GM18867 (cell line): ENCODE results near the gene MGST3.
"Not testable (repeated sequence)": the region's sequence is repeated elsewhere in the genome, so short reads cannot be mapped to it uniquely, and the experiment has no call there.

Experiments
- ATAC-seq: cut with Tn5 transposase; IDR thresholded peaks from one replicate; pipeline ENCODE4 v1.9.1; 2021; ENCODE audit warnings: mild to moderate bottlenecking, moderate library complexity; ENCODE audit not compliant: unreplicated experiment

The MGST3 gene

DNA sequence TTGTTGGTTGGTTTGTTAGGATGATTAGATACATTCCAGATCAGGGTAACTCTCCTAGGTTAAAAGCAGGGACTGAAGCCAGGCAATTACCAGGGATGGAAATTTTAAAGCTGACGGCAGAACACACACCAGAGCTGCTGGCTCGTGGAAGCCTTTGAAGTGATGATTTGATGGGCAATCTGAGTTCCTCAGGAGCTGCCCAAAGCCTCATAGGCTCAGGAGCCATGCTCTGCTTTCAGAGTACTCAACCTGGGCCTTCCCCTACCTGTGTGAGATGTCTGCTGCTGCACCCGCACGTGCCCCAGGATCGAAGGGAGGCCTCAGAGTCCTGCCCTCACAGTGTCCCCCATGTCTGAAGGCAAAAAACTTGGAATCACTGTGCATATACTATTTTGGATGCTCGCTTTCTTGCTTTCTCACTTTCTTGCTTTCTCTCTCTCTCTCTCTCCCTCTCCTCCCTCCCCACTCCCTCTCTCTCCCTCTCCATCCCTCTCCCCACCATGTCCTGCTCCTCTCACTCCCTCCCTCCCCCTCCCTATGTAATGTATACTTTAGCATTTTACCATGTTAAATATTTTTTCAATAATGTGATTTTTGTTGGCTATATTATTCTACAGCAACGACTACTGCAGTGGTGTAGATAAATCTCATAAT lies 18.0 kb downstream of the MGST3 start:
- no peak for ATAC-seq

DNA sequence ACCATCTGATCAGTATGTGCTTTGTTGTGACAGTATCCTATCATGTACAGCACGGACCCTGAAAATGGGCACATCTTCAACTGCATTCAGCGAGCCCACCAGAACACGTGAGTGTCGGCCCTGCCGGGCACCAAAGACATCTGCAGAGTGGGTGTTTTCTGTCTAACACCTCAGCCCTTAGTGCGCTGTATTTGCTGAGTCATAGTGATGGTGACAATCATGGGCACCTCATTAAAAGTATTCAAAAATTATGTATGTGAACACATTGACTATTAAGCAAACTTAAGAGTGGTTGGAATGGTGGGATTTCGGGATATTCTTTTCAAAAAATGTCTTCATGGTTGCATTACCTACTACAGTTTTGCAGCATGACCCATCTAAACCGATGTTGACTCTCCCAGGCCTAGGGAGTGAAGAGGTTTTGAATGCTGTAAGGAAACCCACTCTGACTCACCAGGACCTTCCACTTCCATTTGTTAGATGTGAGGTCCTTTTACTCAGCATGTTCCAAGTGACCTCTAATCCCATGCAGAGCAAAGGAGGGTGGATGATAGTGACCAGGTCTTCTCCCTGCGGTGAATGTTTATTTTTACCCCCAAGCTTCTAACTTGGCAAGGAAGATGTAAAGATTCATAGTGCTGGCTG lies 20.1 kb downstream of the MGST3 start:
- ATAC-seq: no peak

DNA sequence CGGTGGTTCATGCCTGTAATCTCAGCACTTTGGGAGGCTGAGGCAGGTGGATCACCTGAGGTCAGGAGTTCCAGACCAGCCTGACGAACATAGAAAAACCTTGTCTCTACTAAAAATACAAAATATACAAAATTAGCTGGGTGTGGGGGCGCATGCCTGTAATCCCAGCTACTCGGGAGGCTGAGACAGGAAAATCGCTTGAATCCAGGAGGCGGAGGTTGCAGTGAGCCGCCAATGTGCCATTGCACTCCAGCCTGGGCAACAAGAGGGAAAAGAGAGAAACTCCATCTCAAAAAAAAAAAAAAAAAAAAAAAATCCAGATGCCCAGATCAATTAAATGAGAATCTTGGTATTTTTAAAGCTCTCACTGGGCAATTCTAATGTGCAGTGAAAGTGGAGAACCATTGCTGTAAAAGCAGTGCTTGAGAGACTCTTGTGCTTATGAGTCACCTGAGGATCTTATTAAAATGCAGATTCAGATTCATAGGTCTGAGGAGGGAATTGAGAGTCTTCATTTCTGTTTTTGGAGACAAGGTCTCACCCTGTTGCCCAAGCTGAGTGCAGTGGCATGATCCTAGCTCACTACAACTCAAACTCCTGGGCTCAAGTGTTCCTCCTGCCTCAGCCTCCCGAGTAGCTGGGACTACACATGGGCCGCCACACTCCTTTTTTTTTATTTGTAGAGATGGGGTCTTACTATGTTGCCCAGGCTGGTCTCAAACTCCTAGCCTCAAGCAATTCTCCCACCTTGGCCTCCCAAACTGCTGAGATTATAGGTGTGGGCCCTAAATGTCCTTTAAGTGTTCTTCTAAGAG lies 27.9 kb downstream of the MGST3 start:
- not testable (repeated sequence) for ATAC-seq

- no peak for ATAC-seq
Observed at GRCh38 chr1:165659581-165659895, 28.5 kb downstream of the MGST3 start.

DNA sequence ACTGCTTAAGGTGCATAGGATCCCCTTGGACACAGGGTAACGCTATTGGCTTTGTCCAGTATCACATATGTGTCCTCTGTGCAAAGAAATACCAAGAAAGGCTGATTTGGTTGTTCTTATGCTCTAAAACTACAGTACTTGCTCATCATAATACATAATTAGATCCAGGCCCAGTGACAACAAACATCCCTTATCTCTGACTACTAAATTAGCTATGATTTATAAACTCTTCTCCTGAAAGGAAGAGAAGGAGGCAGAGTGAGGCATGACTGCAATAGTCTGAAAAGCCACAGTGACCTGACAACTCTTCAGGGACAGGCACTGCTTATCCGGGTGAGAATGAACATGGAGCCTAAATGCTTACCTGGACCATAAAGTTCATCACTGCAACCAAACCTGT lies 30.7 kb downstream of the MGST3 start:
- no peak for ATAC-seq

DNA sequence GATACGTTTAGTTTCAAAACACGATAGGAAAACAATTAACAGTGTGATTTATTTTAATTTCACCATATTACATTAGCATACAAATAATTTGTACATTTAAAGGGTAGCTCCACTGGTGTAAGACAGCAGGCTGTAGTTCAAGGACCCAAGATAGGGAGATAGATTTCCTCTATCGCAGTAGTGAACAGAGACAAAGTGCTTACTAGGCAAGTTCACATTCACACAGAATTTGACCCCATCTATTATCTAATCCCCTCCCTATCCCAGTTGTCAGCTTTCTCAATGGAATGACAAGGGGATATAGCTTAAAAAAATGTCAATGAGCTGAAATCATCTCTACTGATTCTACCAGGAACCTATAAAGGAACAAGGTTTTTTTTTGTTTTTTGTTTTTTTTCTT lies 31.2 kb downstream of the MGST3 start:
- ATAC-seq: no peak

DNA sequence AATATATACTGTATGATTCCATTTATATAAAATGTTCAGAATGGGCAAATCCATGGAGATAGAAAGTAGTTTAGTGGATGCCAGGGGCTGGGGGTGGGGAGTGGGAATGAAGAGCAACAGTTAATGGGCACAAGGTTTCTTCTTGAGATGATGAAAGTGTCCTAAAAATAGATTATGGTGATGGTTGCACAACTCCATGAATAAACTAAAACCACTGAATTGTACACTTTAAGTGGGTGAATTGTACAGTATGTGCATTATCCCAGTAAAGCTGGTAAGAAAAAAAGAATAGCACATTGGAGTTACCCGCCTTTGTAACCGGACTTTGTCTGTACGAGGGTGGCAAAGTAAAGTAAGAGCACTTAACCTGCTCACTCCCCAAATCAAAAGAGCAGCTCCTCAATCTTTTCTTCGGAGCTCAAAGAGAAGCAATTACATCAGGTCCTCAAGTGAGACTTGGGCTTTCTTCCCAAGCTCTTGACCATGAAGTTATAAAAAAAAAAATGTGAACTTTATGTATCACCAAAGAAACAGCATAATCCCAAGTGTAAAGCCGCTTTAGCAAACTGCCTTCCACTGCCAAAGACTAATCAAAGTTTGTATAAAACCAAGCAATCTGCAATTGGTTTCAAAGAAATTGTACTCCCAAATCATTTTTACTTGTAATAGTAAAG lies 35.3 kb downstream of the MGST3 start:
- no peak for ATAC-seq

- ATAC-seq: no peak
Observed at GRCh38 chr1:165668184-165668583, 37.1 kb downstream of the MGST3 start.

DNA sequence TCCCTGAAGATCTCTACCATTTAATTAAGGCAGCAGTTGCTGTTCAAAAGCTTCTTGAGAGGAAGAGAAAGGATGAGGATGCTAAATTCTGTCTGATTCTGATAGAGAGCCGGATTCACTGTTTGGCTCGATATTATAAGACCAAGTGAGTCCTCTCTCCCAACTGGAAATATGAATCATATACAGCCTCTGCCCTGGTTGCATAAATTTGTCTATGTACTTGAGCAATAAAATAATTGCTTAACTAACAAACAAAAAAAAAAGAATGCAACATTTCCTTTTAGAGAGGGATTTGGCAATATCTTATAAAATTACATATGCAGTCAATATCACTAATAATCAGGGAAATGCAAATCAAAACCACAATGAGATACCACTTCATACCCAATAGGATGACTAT lies 40.5 kb downstream of the MGST3 start:
- ATAC-seq: no peak

GRCh38 chr1:165674599-165674998 lies 43.6 kb downstream of the MGST3 start:
- no peak for ATAC-seq

- ATAC-seq: no peak
Observed at GRCh38 chr1:165675794-165676193, 44.8 kb downstream of the MGST3 start.

DNA sequence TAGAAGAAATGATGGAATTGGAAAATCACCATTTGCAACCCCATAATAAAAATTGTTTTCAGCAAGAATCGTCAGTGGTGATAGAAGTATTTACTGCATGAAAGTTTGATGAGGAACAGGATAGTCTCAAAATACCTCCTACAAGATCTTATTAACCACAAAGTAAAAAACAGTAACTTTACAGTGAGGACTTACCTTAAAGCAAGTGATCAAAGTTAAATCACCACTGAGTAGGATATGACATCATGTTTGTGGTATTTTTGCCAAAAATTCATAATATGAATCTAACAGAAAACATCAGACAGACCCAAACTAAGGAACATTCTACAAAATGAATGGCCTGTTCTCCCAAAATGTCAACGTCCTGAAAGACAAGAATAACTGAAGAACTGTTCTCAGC lies 47.5 kb downstream of the MGST3 start:
- ATAC-seq: no peak

- no peak for ATAC-seq
Observed at GRCh38 chr1:165679282-165680036, 48.4 kb downstream of the MGST3 start.

DNA sequence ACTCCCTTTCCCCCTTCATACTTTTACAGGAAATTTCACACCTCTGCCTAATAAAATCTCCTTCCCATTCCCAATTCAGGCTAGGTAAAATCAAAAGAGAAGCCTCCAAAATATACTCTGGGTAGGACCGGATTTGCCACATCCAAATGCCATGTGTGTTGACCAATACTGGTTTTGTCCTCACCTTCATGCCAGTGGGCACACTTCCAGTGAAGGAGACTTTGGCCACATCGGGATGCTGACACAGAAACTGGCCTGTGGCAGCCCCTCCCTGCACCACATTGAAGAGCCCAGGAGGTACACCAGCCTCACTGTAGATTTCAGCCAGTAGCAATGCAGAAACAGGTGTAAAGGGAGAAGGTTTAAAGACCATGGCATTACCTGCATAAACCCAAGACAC lies 49.3 kb downstream of the MGST3 start:
- no peak for ATAC-seq

- not testable (repeated sequence) for ATAC-seq
Observed at GRCh38 chr1:165680773-165681172, 49.7 kb downstream of the MGST3 start.

- ATAC-seq: no peak
Observed at GRCh38 chr1:165683848-165684485, 52.9 kb downstream of the MGST3 start.

DNA sequence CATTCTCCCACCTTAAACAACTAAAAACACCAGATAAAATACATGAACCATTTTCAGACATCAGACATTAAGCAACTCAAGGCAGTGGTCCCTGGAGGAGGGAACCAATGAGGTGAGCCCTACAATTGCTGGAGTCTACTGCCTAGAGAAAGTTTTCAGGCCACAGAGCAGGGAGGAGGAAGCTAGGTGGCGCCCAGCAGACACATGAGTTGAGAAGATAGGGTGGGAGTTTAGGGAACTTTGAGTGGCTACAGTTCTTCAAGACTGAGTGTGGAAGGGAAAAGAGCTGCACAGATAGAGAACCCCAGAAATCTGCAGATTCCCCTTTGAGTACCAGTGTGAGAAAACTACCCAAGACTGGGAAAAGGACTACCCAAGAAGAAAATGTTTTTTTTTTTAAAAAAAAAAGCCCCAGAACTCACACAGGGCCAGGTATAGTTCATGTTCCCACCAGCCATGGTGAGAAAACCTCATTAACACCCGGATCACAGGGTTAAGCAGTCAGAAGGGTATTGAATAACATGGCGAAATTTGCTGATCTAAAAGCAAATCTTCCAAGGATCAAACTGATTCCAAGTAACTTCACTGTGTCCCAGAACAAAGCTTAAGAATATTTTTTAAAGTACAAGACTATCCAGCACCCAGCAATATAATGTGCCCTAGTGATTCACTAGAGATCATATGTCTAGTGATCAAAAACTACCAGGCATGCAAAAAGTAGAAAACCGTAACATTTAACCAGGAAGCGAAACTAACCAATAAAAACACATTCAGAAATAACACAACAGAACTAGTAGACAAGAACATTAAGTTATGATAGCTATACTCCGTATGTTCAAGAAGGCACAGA lies 55.3 kb downstream of the MGST3 start:
- peak; percentile 76 for ATAC-seq

DNA sequence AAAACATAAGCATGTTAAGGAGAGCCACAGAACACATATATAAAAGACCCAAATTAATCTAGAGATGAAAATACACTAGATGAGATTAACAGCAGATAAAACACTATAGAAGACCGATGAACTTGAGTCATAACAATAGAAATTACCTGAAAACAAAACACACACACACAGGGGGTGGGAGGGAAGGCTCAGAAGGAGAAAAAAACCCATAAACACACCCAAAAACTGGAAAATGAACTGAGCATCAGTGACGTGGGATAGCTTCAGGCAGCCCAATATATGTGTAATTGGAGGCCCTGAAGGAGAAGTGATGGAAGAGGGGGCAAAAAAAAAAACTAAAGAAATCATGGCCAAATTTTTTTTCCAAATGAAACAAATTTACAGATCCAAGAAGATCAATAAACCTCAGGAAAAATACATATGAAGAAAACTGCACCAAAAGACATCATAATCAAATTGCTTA lies 56.0 kb downstream of the MGST3 start:
- ATAC-seq: peak; percentile 40

DNA sequence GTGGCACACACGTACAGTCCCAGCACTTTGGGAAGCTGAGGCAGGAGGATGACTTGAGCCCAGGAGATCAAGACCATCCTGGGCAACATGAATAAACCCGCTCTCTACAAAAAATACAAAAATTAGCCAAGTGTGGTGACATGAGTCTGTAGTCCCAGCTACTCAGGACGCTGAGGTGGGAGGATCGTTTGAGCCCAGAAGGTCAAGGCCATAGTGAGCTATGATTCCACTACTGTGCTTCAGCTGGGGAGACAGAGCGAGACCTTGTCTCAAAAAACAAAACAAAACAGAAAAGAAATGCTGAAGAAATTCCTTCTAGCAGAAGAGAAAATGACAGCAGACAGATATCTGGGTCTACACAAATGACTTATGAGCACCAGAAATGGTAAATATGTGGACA lies 57.0 kb downstream of the MGST3 start:
- no peak for ATAC-seq
